ENCODE measurements around the gene MYO9B. TPM values are rescaled to one million over a fixed set of nuclear protein-coding genes. Genes with fewer than 3 reads are reported as not detected.
A peak's percentile ranks its signal among the peaks of the same experiment; 100 is the strongest.

Gene MYO9B
- total and polyA plus RNA-seq, 9 of the 15 experiments (the other 6 are each of a cell fraction or from before 2014, with no cell fraction given): 2.4 to 77.6 (median 23.0) TPM

GRCh38 chr19:17235300-17235970 is 159.9 kb downstream of the MYO9B start (continued):
- TF ChIP-seq, protein P1, sequence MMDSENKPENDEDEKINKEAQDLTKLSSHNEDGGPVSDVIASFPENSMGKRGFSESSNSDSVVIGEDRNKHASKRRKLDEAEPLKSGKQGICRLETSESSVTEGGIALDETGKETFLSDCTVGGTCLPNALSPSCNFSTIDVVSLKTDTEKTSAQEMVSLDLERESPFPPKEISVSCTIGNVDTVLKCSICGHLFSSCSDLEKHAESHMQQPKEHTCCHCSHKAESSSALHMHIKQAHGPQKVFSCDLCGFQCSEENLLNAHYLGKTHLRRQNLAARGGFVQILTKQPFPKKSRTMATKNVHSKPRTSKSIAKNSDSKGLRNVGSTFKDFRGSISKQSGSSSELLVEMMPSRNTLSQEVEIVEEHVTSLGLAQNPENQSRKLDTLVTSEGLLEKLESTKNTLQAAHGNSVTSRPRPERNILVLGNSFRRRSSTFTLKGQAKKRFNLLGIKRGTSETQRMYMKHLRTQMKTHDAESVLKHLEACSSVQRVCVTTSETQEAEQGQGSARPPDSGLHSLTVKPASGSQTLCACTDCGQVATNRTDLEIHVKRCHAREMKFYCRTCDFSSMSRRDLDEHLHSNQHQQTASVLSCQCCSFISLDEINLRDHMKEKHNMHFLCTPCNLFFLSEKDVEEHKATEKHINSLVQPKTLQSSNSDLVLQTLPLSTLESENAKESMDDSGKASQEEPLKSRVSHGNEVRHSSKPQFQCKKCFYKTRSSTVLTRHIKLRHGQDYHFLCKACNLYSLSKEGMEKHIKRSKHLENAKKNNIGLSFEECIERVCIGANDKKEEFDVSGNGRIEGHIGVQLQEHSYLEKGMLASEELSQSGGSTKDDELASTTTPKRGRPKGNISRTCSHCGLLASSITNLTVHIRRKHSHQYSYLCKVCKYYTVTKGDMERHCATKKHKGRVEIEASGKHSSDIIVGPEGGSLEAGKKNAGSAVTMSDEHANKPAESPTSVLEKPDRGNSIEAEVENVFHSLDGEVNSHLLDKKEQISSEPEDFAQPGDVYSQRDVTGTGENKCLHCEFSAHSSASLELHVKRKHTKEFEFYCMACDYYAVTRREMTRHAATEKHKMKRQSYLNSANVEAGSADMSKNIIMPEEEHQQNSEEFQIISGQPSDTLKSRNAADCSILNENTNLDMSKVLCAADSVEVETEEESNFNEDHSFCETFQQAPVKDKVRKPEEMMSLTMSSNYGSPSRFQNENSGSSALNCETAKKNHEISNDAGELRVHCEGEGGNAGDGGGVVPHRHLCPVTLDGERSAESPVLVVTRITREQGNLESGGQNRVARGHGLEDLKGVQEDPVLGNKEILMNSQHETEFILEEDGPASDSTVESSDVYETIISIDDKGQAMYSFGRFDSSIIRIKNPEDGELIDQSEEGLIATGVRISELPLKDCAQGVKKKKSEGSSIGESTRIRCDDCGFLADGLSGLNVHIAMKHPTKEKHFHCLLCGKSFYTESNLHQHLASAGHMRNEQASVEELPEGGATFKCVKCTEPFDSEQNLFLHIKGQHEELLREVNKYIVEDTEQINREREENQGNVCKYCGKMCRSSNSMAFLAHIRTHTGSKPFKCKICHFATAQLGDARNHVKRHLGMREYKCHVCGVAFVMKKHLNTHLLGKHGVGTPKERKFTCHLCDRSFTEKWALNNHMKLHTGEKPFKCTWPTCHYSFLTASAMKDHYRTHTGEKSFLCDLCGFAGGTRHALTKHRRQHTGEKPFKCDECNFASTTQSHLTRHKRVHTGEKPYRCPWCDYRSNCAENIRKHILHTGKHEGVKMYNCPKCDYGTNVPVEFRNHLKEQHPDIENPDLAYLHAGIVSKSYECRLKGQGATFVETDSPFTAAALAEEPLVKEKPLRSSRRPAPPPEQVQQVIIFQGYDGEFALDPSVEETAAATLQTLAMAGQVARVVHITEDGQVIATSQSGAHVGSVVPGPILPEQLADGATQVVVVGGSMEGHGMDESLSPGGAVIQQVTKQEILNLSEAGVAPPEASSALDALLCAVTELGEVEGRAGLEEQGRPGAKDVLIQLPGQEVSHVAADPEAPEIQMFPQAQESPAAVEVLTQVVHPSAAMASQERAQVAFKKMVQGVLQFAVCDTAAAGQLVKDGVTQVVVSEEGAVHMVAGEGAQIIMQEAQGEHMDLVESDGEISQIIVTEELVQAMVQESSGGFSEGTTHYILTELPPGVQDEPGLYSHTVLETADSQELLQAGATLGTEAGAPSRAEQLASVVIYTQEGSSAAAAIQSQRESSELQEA (IDR thresholded peaks at IDR 0.05; ENCODE audit: low read depth): no peak
- TF ChIP-seq SNAPC5 (CRISPR knock-in tag; IDR thresholded peaks at IDR 0.05) (no peak), MAZ (CRISPR knock-in tag; conservative IDR thresholded peaks at IDR 0.05 in 1 of 2, IDR thresholded peaks at IDR 0.05 in 1 of 2) (peak; percentile 59 to 85; a peak in 2 of 4 replicates), CUX1 (CRISPR knock-in tag; IDR thresholded peaks at IDR 0.05) (no peak), PCBP1 (IDR thresholded peaks at IDR 0.05; ENCODE audit: low read depth, low read length, poor library complexity, severe bottlenecking) (no peak), ILF3 (IDR thresholded peaks at IDR 0.05; ENCODE audit: borderline replicate concordance) (no peak; the same call in 1 of the 2 replicates), E2F3 (CRISPR knock-in tag; IDR thresholded peaks at IDR 0.05) (peak; percentile 50; the same call in 1 of the 2 replicates), SP1 (CRISPR knock-in tag; IDR thresholded peaks at IDR 0.05) (no peak; the same call in 1 of the 2 replicates), TEAD2 (tag; IDR thresholded peaks at IDR 0.05) (no peak), XRCC4 (IDR thresholded peaks at IDR 0.05; ENCODE audit: extremely low read depth, insufficient read depth, insufficient read length) (no peak), BCL6 (CRISPR knock-in tag; IDR thresholded peaks at IDR 0.05) (no peak), CHD1 (IDR thresholded peaks at IDR 0.05; ENCODE audit: low read length) (no peak), ELK3 (CRISPR knock-in tag; IDR thresholded peaks at IDR 0.05) (no peak)
